Measurements from ENCODE around the gene ZDHHC14.

The ZDHHC14 gene

GRCh38 chr6:157531169-157531985 is 150.4 kb downstream of the ZDHHC14 start:
- DNase-seq (ENCODE audit: low spot score) (no peak), ATAC-seq (ENCODE audit: low read depth) (no peak)
- TF ChIP-seq CTCF (IDR thresholded peaks at IDR 0.05; ENCODE audit: poor library complexity, severe bottlenecking), result no peak
- no peaks in the 10 kb centered on the region for H3K36me3 ChIP-seq (ENCODE audit: low read depth)
- H3K4me1 ChIP-seq (ENCODE audit: insufficient read depth, poor library complexity, severe bottlenecking), result peaks cover 14% of the 10 kb centered on the region
- no peak overlapping the region for H3K27ac ChIP-seq (ENCODE audit: poor library complexity, severe bottlenecking)
- no peaks in the 10 kb centered on the region for H3K27me3 ChIP-seq (ENCODE audit: insufficient read depth, poor library complexity, severe bottlenecking)
- no peaks in the 10 kb centered on the region for H3K9me3 ChIP-seq (ENCODE audit: severe bottlenecking)
- H3K4me3 ChIP-seq (ENCODE audit: severe bottlenecking), result no peak overlapping the region

- ATAC-seq (ENCODE audit: low read depth) (no peak), DNase-seq (ENCODE audit: low spot score) (no peak)
- TF ChIP-seq CTCF (IDR thresholded peaks at IDR 0.05; ENCODE audit: poor library complexity, severe bottlenecking), result no peak
- Histone ChIP-seq H3K4me1 (ENCODE audit: insufficient read depth, poor library complexity, severe bottlenecking) (peaks cover 15% of the 10 kb centered on the region), H3K4me3 (ENCODE audit: severe bottlenecking) (no peak overlapping the region), H3K9me3 (ENCODE audit: severe bottlenecking) (no peaks in the 10 kb centered on the region), H3K27me3 (ENCODE audit: insufficient read depth, poor library complexity, severe bottlenecking) (no peaks in the 10 kb centered on the region), H3K36me3 (ENCODE audit: low read depth) (no peaks in the 10 kb centered on the region), H3K27ac (ENCODE audit: poor library complexity, severe bottlenecking) (no peak overlapping the region)
Observed at GRCh38 chr6:157531986-157532365, 151.0 kb downstream of the ZDHHC14 start.

- TF ChIP-seq CTCF (IDR thresholded peaks at IDR 0.05; ENCODE audit: poor library complexity, severe bottlenecking), result no peak
- Histone ChIP-seq H3K27ac (ENCODE audit: poor library complexity, severe bottlenecking) (no peak overlapping the region), H3K4me3 (ENCODE audit: severe bottlenecking) (no peak overlapping the region), H3K9me3 (ENCODE audit: severe bottlenecking) (no peaks in the 10 kb centered on the region), H3K27me3 (ENCODE audit: insufficient read depth, poor library complexity, severe bottlenecking) (no peaks in the 10 kb centered on the region), H3K4me1 (ENCODE audit: insufficient read depth, poor library complexity, severe bottlenecking) (peaks cover 15% of the 10 kb centered on the region), H3K36me3 (ENCODE audit: low read depth) (no peaks in the 10 kb centered on the region)
- ATAC-seq (ENCODE audit: low read depth) (no peak), DNase-seq (ENCODE audit: low spot score) (no peak)
Observed at GRCh38 chr6:157533048-157533871, 152.3 kb downstream of the ZDHHC14 start.

GRCh38 chr6:157534134-157534871 is 153.3 kb downstream of the ZDHHC14 start:
- Histone ChIP-seq H3K4me3 (ENCODE audit: severe bottlenecking) (no peak overlapping the region), H3K27ac (ENCODE audit: poor library complexity, severe bottlenecking) (peak overlapping the region; percentile 82), H3K4me1 (ENCODE audit: insufficient read depth, poor library complexity, severe bottlenecking) (peaks cover 15% of the 10 kb centered on the region), H3K27me3 (ENCODE audit: insufficient read depth, poor library complexity, severe bottlenecking) (no peaks in the 10 kb centered on the region), H3K9me3 (ENCODE audit: severe bottlenecking) (no peaks in the 10 kb centered on the region), H3K36me3 (ENCODE audit: low read depth) (no peaks in the 10 kb centered on the region)
- no peak for TF ChIP-seq CTCF (IDR thresholded peaks at IDR 0.05; ENCODE audit: poor library complexity, severe bottlenecking)
- ATAC-seq (ENCODE audit: low read depth) (no peak), DNase-seq (ENCODE audit: low spot score) (no peak)
